GM12891 (cell line): ENCODE results near the gene OR6B2.
"Not testable (repeated sequence)": the region's sequence is repeated elsewhere in the genome, so short reads cannot be mapped to it uniquely, and the experiment has no call there.

Experiments used
- PAX5 ChIP-seq: IDR thresholded peaks from 2 replicates; pipeline ENCODE4 v1.6.1; 2011; ENCODE audit warnings: low read length, moderate library complexity, mild to moderate bottlenecking; ENCODE audit not compliant: insufficient read depth, severe bottlenecking
- POLR2AphosphoS5 ChIP-seq: IDR thresholded peaks from 2 replicates; pipeline ENCODE4 v1.6.1; 2011; ENCODE audit warnings: low read depth, low read length, control low read depth

- TF ChIP-seq PAX5, POLR2AphosphoS5: not testable (repeated sequence)
Observed at GRCh38 chr2:240044096-240044495, 13.9 kb upstream of the OR6B2 start.
